ENCODE results near the gene CCR7. TPM values are rescaled to one million over a fixed set of nuclear protein-coding genes. Genes with fewer than 3 reads are reported as not detected.

Gene CCR7
- total RNA-seq, 2 donors from 2014 or later = 0.28 TPM; not detected in 1

- H3K9me3 ChIP-seq = peaks cover 0 to 7% of the 10 kb centered on the region in 2 donors
- no peaks in the 10 kb centered on the region for H3K36me3 ChIP-seq
- H3K27me3 ChIP-seq = no peaks in the 10 kb centered on the region
- TF ChIP-seq CTCF (IDR thresholded peaks at IDR 0.05) = no peak
- H3K4me3 ChIP-seq = no peak overlapping the region
- no peaks in the 10 kb centered on the region for H3K4me1 ChIP-seq
- no peak overlapping the region for H3K27ac ChIP-seq
- no peak for DNase-seq (ENCODE audit: low spot score)
Observed at GRCh38 chr17:40520991-40521453, 44.2 kb downstream of the CCR7 start.

GRCh38 chr17:40519089-40519775 is 46.0 kb downstream of the CCR7 start:
- H3K27ac ChIP-seq = no peak overlapping the region
- DNase-seq (ENCODE audit: low spot score) = no peak
- H3K4me3 ChIP-seq = no peak overlapping the region
- no peaks in the 10 kb centered on the region for H3K4me1 ChIP-seq
- no peaks in the 10 kb centered on the region for H3K27me3 ChIP-seq
- no peaks in the 10 kb centered on the region for H3K9me3 ChIP-seq
- no peaks in the 10 kb centered on the region for H3K36me3 ChIP-seq
- TF ChIP-seq CTCF (IDR thresholded peaks at IDR 0.05) = no peak

GRCh38 chr17:40518401-40519088 is 46.7 kb downstream of the CCR7 start:
- no peak for DNase-seq (ENCODE audit: low spot score)
- Histone ChIP-seq H3K4me3 (no peak overlapping the region), H3K27me3 (no peaks in the 10 kb centered on the region), H3K27ac (no peak overlapping the region), H3K36me3 (no peaks in the 10 kb centered on the region), H3K9me3 (no peaks in the 10 kb centered on the region), H3K4me1 (no peaks in the 10 kb centered on the region)
- no peak for TF ChIP-seq CTCF (IDR thresholded peaks at IDR 0.05)

- H3K36me3 ChIP-seq = no peaks in the 10 kb centered on the region
- no peak for TF ChIP-seq CTCF (IDR thresholded peaks at IDR 0.05)
- no peak for DNase-seq (ENCODE audit: low spot score)
- no peak overlapping the region for H3K4me3 ChIP-seq
- no peak overlapping the region for H3K27ac ChIP-seq
- H3K4me1 ChIP-seq = no peaks in the 10 kb centered on the region
- H3K9me3 ChIP-seq = no peaks in the 10 kb centered on the region
- no peaks in the 10 kb centered on the region for H3K27me3 ChIP-seq
Observed at GRCh38 chr17:40517981-40518380, 47.3 kb downstream of the CCR7 start.

- DNase-seq (ENCODE audit: low spot score) = no peak
- Histone ChIP-seq H3K36me3 (no peaks in the 10 kb centered on the region), H3K27me3 (no peaks in the 10 kb centered on the region), H3K27ac (no peak overlapping the region), H3K9me3 (no peaks in the 10 kb centered on the region), H3K4me3 (no peak overlapping the region), H3K4me1 (no peaks in the 10 kb centered on the region)
- TF ChIP-seq CTCF (IDR thresholded peaks at IDR 0.05) = no peak
Observed at GRCh38 chr17:40517286-40517662, 48.0 kb downstream of the CCR7 start.

Data from right atrium auricular region (tissue), 2 donors.